ELR (cell line): Measurements from ENCODE around the gene PSMD1.

Source experiments
- DNase-seq: peaks from one replicate; pipeline ENCODE4 v3.0.0-alpha.2; 2015; ENCODE audit warnings: low read depth

Gene PSMD1

DNA sequence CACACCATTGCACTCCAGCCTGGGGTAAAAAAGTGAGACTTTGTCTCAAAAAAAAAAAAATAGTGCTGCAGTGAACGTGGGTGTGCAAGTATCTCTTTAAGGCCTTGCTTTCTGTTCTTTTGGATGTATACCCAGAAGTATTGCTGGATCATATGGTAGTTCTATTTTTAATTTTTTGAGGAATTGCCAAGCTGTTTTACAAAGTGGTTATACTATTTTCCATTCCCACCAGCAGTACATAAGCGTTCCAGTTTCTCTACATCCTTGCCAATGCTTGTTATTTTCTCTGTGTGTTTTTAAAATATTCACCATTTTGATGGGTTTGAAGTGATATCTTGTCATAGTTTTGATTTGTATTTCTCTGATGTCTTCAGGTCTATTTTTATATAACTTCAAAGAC, 154.8 kb downstream of the PSMD1 start:
- no peak for DNase-seq

DNA sequence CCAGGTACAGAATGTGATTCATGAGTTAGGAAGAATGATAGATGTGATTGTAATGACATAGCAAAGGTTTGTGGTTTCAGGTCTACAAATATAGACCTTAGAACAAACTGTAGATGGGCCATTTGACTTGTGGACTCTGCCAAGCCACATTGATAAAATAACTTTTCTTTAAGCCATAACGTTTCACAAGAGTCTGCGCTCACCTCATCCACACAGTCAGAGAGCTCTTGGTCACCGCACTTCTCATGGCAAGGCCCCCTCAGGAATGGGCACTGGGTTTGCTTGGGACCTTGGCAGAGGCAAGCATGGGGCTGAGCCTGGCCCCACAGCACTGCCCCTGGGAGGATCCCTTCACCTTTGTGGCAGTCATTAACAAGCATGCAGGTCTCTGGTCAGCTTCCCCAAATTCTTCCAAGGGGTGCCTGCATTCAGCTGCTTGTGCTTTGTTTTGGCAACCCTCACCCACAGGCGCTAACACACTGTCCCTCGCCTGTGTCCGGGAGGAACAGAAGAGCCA, 155.7 kb downstream of the PSMD1 start:
- no peak for DNase-seq

GRCh38 chr2:231213931-231214642, 157.4 kb downstream of the PSMD1 start:
- DNase-seq: no peak

DNA sequence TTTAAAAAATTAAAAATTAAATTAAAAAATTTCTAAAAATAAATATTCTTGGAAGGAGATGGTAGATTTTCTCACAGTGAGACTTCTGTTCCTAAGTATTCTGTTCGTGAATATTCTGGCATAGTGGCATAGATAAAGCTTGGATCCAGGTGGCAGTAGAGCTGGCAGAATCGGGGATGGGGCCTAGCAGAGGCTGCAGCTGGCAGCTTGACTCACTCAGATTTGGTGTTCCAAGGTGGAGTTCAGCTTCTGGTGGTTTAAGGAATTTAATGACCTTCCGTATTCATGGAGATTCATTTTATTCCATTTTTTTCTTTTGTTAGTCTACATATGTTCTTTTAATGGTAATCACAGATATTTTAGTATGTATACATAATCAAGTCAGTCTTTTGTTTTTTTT, 161.7 kb downstream of the PSMD1 start:
- no peak for DNase-seq

DNA sequence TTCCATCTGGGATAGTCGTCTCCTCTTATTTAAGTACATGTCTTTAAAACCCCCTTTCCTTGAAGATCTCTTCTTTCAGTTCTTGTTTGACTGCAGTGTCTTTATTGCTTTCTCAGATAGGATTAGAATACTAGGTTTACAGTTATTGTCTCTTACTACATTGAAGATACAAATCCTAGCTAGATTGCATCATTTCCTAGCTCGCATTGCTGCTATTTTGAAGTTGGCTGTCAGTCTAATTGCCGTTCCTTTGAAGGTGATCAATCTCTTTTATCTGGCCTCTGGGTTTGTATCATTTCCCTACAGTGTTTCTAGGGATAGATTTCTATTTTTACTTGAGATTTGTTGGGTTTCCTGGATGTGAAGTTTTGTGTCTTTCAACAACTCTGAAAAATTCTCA, 162.6 kb downstream of the PSMD1 start:
- no peak for DNase-seq

DNA sequence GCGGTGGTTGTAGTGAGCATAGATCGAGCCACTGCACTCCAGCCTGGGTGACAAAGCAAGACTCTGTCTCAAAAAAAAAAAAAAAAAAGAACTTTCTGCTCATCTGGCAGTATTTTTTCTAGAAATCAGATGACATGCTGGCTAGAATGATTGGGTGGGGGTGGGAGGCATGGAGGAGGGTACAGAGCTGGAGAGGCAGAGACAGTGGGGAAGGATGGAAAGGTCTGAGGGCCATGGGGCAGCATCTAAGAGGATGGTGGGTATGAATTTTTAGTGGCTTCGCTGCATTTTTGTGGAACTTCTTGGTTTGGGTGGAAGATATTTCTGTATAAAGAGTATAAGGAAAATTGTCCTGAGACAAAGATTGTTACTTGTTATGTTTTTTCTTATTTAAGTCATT, 165.1 kb downstream of the PSMD1 start:
- DNase-seq: no peak
